Measurements from ENCODE around the gene PTPRC.

PTPRC gene

DNA sequence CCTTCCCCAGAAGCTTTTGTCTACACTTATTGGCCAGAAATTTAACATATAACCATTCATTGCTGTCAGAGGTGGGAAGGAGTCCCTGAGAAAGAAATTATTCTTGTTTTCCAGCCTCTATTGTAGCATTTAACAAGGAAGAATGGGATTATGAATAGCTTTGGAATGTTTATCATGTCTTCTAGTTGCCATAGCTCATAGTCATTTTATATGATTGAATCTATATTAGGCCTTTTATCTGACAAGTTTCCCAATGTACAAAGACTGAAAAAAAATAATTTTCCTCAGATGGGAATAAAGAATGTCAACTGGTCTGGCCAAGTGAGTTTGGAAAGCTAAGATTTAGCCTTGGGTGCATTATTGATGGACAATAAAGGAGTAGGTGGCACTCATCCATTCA, 28.3 kb downstream of the PTPRC start:
- no peaks in the 10 kb centered on the region for H3K9me3 ChIP-seq (ENCODE audit: insufficient read depth, low read length)
- H3K9ac ChIP-seq (ENCODE audit: insufficient read length, low read depth) = no peak overlapping the region
- DNase-seq (ENCODE audit: low read depth, low spot score) = no peak
- H3K27me3 ChIP-seq (ENCODE audit: insufficient read depth, insufficient read length) = no peaks in the 10 kb centered on the region
- no peak overlapping the region for H3K4me3 ChIP-seq (ENCODE audit: insufficient read length, low read depth)
- no peak for TF ChIP-seq ZNF274 (IDR thresholded peaks at IDR 0.05; ENCODE audit: low read depth, low read length)
- TF ChIP-seq SUZ12 (IDR thresholded peaks at IDR 0.05; ENCODE audit: extremely low read depth, insufficient read depth, insufficient read length) = no peak
- no peak for TF ChIP-seq YY1 (IDR thresholded peaks at IDR 0.05; ENCODE audit: insufficient read depth, insufficient read length)
- no peaks in the 10 kb centered on the region for H3K36me3 ChIP-seq (ENCODE audit: insufficient read depth, insufficient read length, low read length)
- no peaks in the 10 kb centered on the region for H3K4me1 ChIP-seq (ENCODE audit: insufficient read depth, insufficient read length)

DNA sequence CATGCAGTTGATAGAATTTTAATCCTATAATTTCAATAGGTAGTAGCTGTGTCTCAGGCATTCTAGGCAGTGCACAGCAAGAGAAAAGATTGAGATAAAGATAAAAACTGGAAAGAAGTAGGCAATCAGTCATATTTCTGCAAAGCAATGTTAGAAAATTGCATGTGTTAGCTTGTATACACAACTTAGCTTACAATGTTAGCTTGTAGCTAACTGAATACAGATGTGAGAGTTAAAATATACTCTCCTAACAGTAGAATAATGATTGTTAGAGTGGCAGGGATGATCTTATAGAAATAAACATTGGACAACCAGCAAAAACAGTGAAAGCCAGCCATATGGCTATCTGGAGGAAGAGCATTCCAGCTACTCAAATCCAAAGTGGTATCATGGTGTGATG, 29.0 kb downstream of the PTPRC start:
- no peak overlapping the region for H3K4me3 ChIP-seq (ENCODE audit: insufficient read length, low read depth)
- no peaks in the 10 kb centered on the region for H3K36me3 ChIP-seq (ENCODE audit: insufficient read depth, insufficient read length, low read length)
- H3K4me1 ChIP-seq (ENCODE audit: insufficient read depth, insufficient read length) = no peaks in the 10 kb centered on the region
- no peaks in the 10 kb centered on the region for H3K9me3 ChIP-seq (ENCODE audit: insufficient read depth, low read length)
- no peak for TF ChIP-seq YY1 (IDR thresholded peaks at IDR 0.05; ENCODE audit: insufficient read depth, insufficient read length)
- no peak for TF ChIP-seq ZNF274 (IDR thresholded peaks at IDR 0.05; ENCODE audit: low read depth, low read length)
- TF ChIP-seq SUZ12 (IDR thresholded peaks at IDR 0.05; ENCODE audit: extremely low read depth, insufficient read depth, insufficient read length) = no peak
- H3K27me3 ChIP-seq (ENCODE audit: insufficient read depth, insufficient read length) = no peaks in the 10 kb centered on the region
- H3K9ac ChIP-seq (ENCODE audit: insufficient read length, low read depth) = no peak overlapping the region
- DNase-seq (ENCODE audit: low read depth, low spot score) = no peak

DNA sequence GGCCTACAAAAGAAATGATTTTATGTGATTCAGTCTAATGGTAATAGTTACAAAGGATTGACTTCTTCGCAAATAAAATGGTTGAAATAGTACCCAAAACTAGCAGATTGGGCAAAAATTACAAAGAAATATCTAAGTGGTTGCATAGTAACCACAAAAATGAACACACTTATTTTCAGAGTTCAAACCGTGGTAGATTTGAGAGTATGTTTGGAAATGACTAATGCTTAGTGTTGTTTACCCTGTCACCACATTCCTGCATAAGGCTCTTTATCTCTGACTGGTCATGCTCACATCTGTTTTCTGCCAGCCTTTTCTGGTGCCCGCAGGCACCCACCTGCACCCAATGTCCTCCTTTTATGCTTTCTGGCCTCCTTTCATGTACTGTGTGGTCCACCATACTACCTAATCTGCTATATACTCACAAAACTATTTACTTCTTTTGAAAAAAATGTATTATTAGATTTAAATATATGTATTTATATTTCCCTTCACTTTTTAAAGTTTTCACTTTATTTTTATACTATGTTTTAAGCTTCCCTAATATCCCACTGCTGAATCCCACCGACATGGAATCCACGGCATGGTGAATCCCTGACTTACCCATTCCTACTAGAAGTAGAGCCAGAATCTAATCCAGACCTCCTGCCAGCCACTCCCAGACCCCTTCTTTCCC, 30.3 kb downstream of the PTPRC start:
- Histone ChIP-seq H3K9me3 (ENCODE audit: insufficient read depth, low read length) (no peaks in the 10 kb centered on the region), H3K27me3 (ENCODE audit: insufficient read depth, insufficient read length) (no peaks in the 10 kb centered on the region), H3K4me3 (ENCODE audit: insufficient read length, low read depth) (no peak overlapping the region), H3K4me1 (ENCODE audit: insufficient read depth, insufficient read length) (no peaks in the 10 kb centered on the region), H3K36me3 (ENCODE audit: insufficient read depth, insufficient read length, low read length) (no peaks in the 10 kb centered on the region), H3K9ac (ENCODE audit: insufficient read length, low read depth) (no peak overlapping the region)
- TF ChIP-seq YY1 (IDR thresholded peaks at IDR 0.05; ENCODE audit: insufficient read depth, insufficient read length) = no peak
- no peak for TF ChIP-seq SUZ12 (IDR thresholded peaks at IDR 0.05; ENCODE audit: extremely low read depth, insufficient read depth, insufficient read length)
- TF ChIP-seq ZNF274 (IDR thresholded peaks at IDR 0.05; ENCODE audit: low read depth, low read length) = no peak
- DNase-seq (ENCODE audit: low read depth, low spot score) = no peak

DNA sequence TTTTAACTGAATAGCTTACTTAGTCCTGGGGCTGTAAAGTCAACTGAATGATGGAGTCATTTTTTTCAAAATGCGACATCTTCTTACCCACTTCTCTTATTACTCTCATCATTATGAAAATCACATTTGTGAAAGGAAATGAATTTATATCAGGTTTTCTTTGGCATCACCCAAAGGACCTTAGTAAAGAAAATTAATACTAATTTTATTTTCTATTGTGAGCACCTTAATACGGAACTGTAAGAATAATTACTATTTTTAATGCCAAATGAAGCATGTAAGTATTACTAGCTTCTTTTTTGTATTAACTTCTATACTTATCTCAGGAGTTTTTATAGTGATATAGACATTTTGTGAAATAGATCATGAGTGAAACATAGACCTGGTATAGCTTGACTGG, 30.9 kb downstream of the PTPRC start:
- DNase-seq (ENCODE audit: low read depth, low spot score) = no peak
- H3K9me3 ChIP-seq (ENCODE audit: insufficient read depth, low read length) = no peaks in the 10 kb centered on the region
- H3K9ac ChIP-seq (ENCODE audit: insufficient read length, low read depth) = no peak overlapping the region
- H3K4me1 ChIP-seq (ENCODE audit: insufficient read depth, insufficient read length) = no peaks in the 10 kb centered on the region
- H3K36me3 ChIP-seq (ENCODE audit: insufficient read depth, insufficient read length, low read length) = no peaks in the 10 kb centered on the region
- no peaks in the 10 kb centered on the region for H3K27me3 ChIP-seq (ENCODE audit: insufficient read depth, insufficient read length)
- no peak for TF ChIP-seq ZNF274 (IDR thresholded peaks at IDR 0.05; ENCODE audit: low read depth, low read length)
- TF ChIP-seq YY1 (IDR thresholded peaks at IDR 0.05; ENCODE audit: insufficient read depth, insufficient read length) = no peak
- no peak for TF ChIP-seq SUZ12 (IDR thresholded peaks at IDR 0.05; ENCODE audit: extremely low read depth, insufficient read depth, insufficient read length)
- H3K4me3 ChIP-seq (ENCODE audit: insufficient read length, low read depth) = no peak overlapping the region

DNA sequence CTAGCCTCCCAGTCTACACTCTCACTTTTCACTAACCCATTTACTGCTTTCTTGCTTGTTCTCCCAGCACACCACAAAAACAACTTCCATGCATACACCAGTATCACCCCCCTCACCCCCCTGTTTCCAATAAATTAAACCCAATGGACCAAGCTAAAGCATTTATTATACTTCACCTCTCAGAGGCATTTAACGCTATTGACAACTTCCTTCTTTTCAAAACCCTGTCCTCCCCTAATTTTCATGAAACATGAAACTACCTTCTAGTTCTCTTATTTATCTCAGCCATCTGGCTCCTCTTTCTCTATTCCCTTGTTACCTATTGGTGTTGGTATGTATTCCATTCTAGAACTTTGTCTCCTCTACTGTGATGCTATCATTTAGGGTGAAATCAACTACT, 32.3 kb downstream of the PTPRC start:
- H3K4me1 ChIP-seq (ENCODE audit: insufficient read depth, insufficient read length) = no peaks in the 10 kb centered on the region
- no peak for TF ChIP-seq YY1 (IDR thresholded peaks at IDR 0.05; ENCODE audit: insufficient read depth, insufficient read length)
- no peak for TF ChIP-seq ZNF274 (IDR thresholded peaks at IDR 0.05; ENCODE audit: low read depth, low read length)
- no peak for TF ChIP-seq SUZ12 (IDR thresholded peaks at IDR 0.05; ENCODE audit: extremely low read depth, insufficient read depth, insufficient read length)
- no peaks in the 10 kb centered on the region for H3K9me3 ChIP-seq (ENCODE audit: insufficient read depth, low read length)
- H3K27me3 ChIP-seq (ENCODE audit: insufficient read depth, insufficient read length) = no peaks in the 10 kb centered on the region
- no peak overlapping the region for H3K4me3 ChIP-seq (ENCODE audit: insufficient read length, low read depth)
- DNase-seq (ENCODE audit: low read depth, low spot score) = no peak
- no peak overlapping the region for H3K9ac ChIP-seq (ENCODE audit: insufficient read length, low read depth)
- H3K36me3 ChIP-seq (ENCODE audit: insufficient read depth, insufficient read length, low read length) = no peaks in the 10 kb centered on the region

DNA sequence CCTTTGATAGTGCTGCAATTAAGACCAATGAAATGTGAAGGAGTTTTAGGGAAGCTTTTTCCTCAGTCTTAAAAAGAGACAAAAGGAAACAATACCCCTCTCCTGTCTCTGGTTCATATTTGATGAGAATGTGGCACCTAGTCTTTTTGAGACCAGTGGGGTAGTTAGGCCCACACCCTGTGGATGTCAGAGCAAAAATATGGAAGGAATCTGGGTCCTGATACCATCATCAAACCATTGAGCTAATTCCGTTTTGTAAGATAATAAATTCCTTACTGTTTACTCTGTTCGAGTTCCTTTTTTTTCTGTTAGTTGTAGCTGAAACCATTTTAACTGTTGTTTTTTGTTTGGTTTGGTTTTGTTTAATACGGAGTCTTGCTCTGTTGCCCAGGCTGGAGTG, 33.3 kb downstream of the PTPRC start:
- no peaks in the 10 kb centered on the region for H3K9me3 ChIP-seq (ENCODE audit: insufficient read depth, low read length)
- no peak for DNase-seq (ENCODE audit: low read depth, low spot score)
- no peaks in the 10 kb centered on the region for H3K36me3 ChIP-seq (ENCODE audit: insufficient read depth, insufficient read length, low read length)
- H3K9ac ChIP-seq (ENCODE audit: insufficient read length, low read depth) = no peak overlapping the region
- no peaks in the 10 kb centered on the region for H3K27me3 ChIP-seq (ENCODE audit: insufficient read depth, insufficient read length)
- TF ChIP-seq SUZ12 (IDR thresholded peaks at IDR 0.05; ENCODE audit: extremely low read depth, insufficient read depth, insufficient read length) (no peak), YY1 (IDR thresholded peaks at IDR 0.05; ENCODE audit: insufficient read depth, insufficient read length) (no peak), ZNF274 (IDR thresholded peaks at IDR 0.05; ENCODE audit: low read depth, low read length) (no peak)
- H3K4me3 ChIP-seq (ENCODE audit: insufficient read length, low read depth) = no peak overlapping the region
- H3K4me1 ChIP-seq (ENCODE audit: insufficient read depth, insufficient read length) = no peaks in the 10 kb centered on the region

DNA sequence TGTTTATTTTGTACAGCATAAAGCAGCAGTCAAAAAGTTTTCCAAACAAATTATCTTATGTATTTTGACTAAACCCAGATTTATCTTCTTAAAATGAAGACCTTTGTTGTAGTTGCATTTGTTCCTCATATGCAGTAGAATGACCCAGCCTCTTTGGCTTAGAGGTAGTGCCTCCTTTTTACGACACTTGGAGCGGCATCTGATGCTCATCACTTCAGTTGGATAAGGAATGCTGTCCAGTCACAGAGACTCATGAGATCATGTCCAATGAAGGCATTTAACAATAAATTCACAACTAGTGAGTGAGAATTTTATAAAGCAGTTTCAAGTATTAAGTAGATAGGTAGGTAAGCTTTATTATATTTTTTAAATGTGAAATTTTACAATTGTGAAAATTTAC, 35.2 kb downstream of the PTPRC start:
- DNase-seq (ENCODE audit: low read depth, low spot score) = no peak
- no peaks in the 10 kb centered on the region for H3K27me3 ChIP-seq (ENCODE audit: insufficient read depth, insufficient read length)
- no peaks in the 10 kb centered on the region for H3K9me3 ChIP-seq (ENCODE audit: insufficient read depth, low read length)
- TF ChIP-seq ZNF274 (IDR thresholded peaks at IDR 0.05; ENCODE audit: low read depth, low read length) (no peak), YY1 (IDR thresholded peaks at IDR 0.05; ENCODE audit: insufficient read depth, insufficient read length) (no peak), SUZ12 (IDR thresholded peaks at IDR 0.05; ENCODE audit: extremely low read depth, insufficient read depth, insufficient read length) (no peak)
- H3K4me1 ChIP-seq (ENCODE audit: insufficient read depth, insufficient read length) = no peaks in the 10 kb centered on the region
- H3K9ac ChIP-seq (ENCODE audit: insufficient read length, low read depth) = no peak overlapping the region
- H3K36me3 ChIP-seq (ENCODE audit: insufficient read depth, insufficient read length, low read length) = no peaks in the 10 kb centered on the region
- H3K4me3 ChIP-seq (ENCODE audit: insufficient read length, low read depth) = no peak overlapping the region
